ENCODE data around the gene FPR1. TPM values are rescaled to one million over a fixed set of nuclear protein-coding genes. Genes with fewer than 3 reads are reported as not detected.

Gene FPR1
- polyA plus RNA-seq, 3 donors, result 372 to 1,265 (median 991) TPM

- TF ChIP-seq CTCF (IDR thresholded peaks at IDR 0.05), result no peak
- Histone ChIP-seq H3K4me2 (replicated peaks; ENCODE audit: extremely low read depth, low read length, poor library complexity, severe bottlenecking) (peak overlapping the region; percentile 97), H3K27me3 (ENCODE audit: control insufficient read depth in 2 of 2, insufficient read depth in 2 of 2, low read length in 2 of 2) (no peaks in the 10 kb centered on the region), H3K27ac (ENCODE audit: low read depth in 1 of 2, low read length in 2 of 2) (peak overlapping the region in 1 of 2 donors; percentile 96), H2AFZ (ENCODE audit: insufficient read depth, low read depth, low read length, poor library complexity, severe bottlenecking) (no peak overlapping the region), H3K4me1 (ENCODE audit: control insufficient read depth in 1 of 2, insufficient read depth in 2 of 2, low read length in 2 of 2) (peaks cover 76 to 98% of the 10 kb centered on the region in 2 donors), H3K4me3 (replicated peaks in 1 of 3; ENCODE audit: low read depth in 2 of 3, low read length in 3 of 3) (peak overlapping the region; percentile 52 to 100 (median 98)), H3K9ac (ENCODE audit: insufficient read depth, low read length, poor library complexity, severe bottlenecking) (peak overlapping the region; percentile 70), H4K20me1 (ENCODE audit: insufficient read depth, low read length) (peaks cover 51% of the 10 kb centered on the region), H3K79me2 (ENCODE audit: insufficient read depth, low read length) (peaks cover 87% of the 10 kb centered on the region), H3K9me3 (replicated peaks in 1 of 2; ENCODE audit: control insufficient read depth in 1 of 2, insufficient read depth in 1 of 2, low read length in 2 of 2) (no peaks in the 10 kb centered on the region), H3K36me3 (replicated peaks in 1 of 2; ENCODE audit: control insufficient read depth in 1 of 2, insufficient read depth in 2 of 2, low read length in 2 of 2) (peaks cover 18 to 38% of the 10 kb centered on the region in 2 donors)
- Mint-ChIP-seq H3K4me1 (peaks cover 85% of the 10 kb centered on the region), H3K4me3 (peak overlapping the region; percentile 95 to 99), H3K9me3 (peaks cover 0 to 3% (median 2%) of the 10 kb centered on the region in 7 donors), H3K27me3 (ENCODE audit: low read depth in 3 of 3) (peaks cover 0 to 3% (median 0%) of the 10 kb centered on the region in 3 donors), H3K36me3 (peaks cover 45 to 67% of the 10 kb centered on the region in 2 donors), H3K27ac (peak overlapping the region; percentile 72 to 100 (median 99))
- no peak for DNase-seq
- intact Hi-C loops (cut with micrococcal nuclease), result loop anchor here in 1 of 2 donors (2.0 kb wide), 1 partner anchor 13 kb away; no protein-coding TSS in a partner anchor
- 100% methylated on average over 2 of the region's 4 CpGs for WGBS (ENCODE audit: insufficient coverage)
Measured at GRCh38 chr19:51749979-51750378, 1.7 kb downstream of the FPR1 start.

DNA sequence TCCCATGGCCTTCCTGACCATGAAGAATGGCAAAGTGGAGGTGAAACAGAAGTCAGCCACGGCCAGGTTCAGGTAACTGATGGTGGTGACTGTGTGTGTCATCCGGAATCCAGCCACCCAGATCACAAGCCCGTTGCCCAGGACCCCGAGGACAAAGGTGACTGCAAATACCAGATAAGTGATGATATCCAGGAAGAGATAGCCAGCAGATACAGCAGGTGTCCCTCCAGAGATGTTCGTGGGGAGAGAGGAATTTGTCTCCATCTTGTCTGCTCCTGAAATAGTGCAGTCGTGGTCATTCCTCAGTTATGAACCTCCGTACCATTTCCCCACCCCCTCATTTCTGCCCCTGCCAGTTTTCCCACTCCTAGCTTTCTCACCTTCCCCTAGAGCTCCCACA is 4.9 kb downstream of the FPR1 start:
- Histone ChIP-seq H3K4me3 (replicated peaks in 1 of 3; ENCODE audit: low read depth in 2 of 3, low read length in 3 of 3) (peak overlapping the region in 1 of 3 experiments; percentile 98), H4K20me1 (ENCODE audit: insufficient read depth, low read length) (peaks cover 69% of the 10 kb centered on the region), H3K27ac (ENCODE audit: low read depth in 1 of 2, low read length in 2 of 2) (peak overlapping the region in 1 of 2 donors; percentile 21), H2AFZ (ENCODE audit: insufficient read depth, low read depth, low read length, poor library complexity, severe bottlenecking) (no peak overlapping the region), H3K9me3 (replicated peaks in 1 of 2; ENCODE audit: control insufficient read depth in 1 of 2, insufficient read depth in 1 of 2, low read length in 2 of 2) (no peaks in the 10 kb centered on the region), H3K4me1 (ENCODE audit: control insufficient read depth in 1 of 2, insufficient read depth in 2 of 2, low read length in 2 of 2) (peaks cover 52 to 81% of the 10 kb centered on the region in 2 donors), H3K4me2 (replicated peaks; ENCODE audit: extremely low read depth, low read length, poor library complexity, severe bottlenecking) (no peak overlapping the region), H3K79me2 (ENCODE audit: insufficient read depth, low read length) (peaks cover 72% of the 10 kb centered on the region), H3K27me3 (ENCODE audit: control insufficient read depth in 2 of 2, insufficient read depth in 2 of 2, low read length in 2 of 2) (no peaks in the 10 kb centered on the region), H3K36me3 (replicated peaks in 1 of 2; ENCODE audit: control insufficient read depth in 1 of 2, insufficient read depth in 2 of 2, low read length in 2 of 2) (peaks cover 27 to 58% of the 10 kb centered on the region in 2 donors), H3K9ac (ENCODE audit: insufficient read depth, low read length, poor library complexity, severe bottlenecking) (no peak overlapping the region)
- no peak for DNase-seq
- H3K4me1 Mint-ChIP-seq, result peaks cover 70% of the 10 kb centered on the region
- TF ChIP-seq CTCF (IDR thresholded peaks at IDR 0.05), result no peak
- peak overlapping the region in 5 of 7 donors; percentile 11 to 75 (median 66) for H3K27ac Mint-ChIP-seq
- intact Hi-C loops (cut with micrococcal nuclease), result no loop called here
- WGBS (ENCODE audit: insufficient coverage), result 91% methylated on average over 4 of the region's 7 CpGs
- H3K27me3 Mint-ChIP-seq (ENCODE audit: low read depth in 3 of 3), result peaks cover 0 to 5% (median 0%) of the 10 kb centered on the region in 3 donors
- H3K36me3 Mint-ChIP-seq, result peaks cover 66 to 94% of the 10 kb centered on the region in 2 donors
- peak overlapping the region in 1 of 2 donors; percentile 55 for H3K4me3 Mint-ChIP-seq
- peaks cover 0 to 3% (median 2%) of the 10 kb centered on the region in 7 donors for H3K9me3 Mint-ChIP-seq
